Measurements from ENCODE around the gene UVRAG.
"Not testable (repeated sequence)": the region's sequence is repeated elsewhere in the genome, so short reads cannot be mapped to it uniquely, and the experiment has no call there.

The UVRAG gene

GRCh38 chr11:75921808-75922207 lies 106.8 kb downstream of the UVRAG start:
- no peak for DNase-seq (ENCODE audit: low read depth)

- peak; percentile 29 for DNase-seq (ENCODE audit: low read depth)
These were observed 110.2 kb downstream of the UVRAG start for GRCh38 chr11:75924966-75925784.

DNA sequence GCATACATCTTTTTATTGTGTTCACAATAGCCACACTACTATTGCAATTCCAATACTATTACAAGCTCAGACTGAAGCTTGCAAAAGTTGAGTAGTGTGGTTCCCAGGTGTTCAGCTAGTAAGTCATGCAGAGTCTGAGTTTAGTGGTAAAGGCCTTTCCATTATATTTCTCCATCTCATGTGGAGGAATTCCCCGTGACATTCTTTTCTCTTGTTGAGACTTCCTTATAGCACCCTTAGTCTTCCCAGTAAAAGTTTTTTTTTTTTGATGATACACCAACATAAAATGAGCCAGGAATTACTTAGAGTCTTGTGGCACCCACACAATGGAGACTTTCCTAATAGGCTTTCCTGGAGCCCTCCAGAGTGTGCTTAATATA lies 110.8 kb downstream of the UVRAG start:
- DNase-seq (ENCODE audit: low read depth): no peak

DNA sequence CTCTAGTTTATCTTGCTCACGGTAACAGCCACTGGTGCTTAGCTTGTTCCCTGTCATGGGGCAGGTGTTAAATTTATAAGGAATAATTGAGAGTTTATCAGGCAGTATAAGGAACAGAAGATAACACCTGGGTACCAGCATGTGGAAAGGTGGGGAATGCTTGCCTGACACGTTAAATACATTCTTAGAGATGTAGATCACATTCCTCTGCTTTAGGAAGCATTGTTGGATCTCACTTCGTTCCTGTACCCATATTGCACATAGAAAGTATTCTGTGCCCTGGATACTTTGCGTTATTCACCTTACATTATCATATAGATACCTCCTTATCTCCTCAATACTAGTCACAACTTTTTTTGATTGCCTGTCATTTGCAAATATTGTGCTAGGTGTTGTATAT lies 114.7 kb downstream of the UVRAG start:
- no peak for DNase-seq (ENCODE audit: low read depth)

DNA sequence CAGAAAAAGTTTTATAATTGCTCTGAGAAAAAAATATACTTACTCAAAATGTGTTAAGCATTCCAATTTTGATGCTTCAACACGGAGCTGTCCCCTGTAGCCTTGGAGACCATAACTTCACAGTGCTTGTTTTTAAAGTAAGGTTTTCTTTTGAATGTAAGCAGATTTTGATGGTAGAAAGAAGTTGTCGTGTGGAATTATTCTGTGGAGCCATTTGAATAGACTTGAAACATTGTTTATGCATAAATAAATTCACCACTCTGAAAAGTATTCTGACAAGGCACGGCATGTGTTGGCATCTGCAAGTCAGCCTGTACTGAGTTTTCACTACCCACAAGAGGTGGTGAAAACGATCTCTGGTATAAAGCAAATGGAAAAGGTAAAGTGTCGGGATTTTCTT lies 115.5 kb downstream of the UVRAG start:
- DNase-seq (ENCODE audit: low read depth): no peak

GRCh38 chr11:75931124-75931523 lies 116.1 kb downstream of the UVRAG start:
- no peak for DNase-seq (ENCODE audit: low read depth)

DNA sequence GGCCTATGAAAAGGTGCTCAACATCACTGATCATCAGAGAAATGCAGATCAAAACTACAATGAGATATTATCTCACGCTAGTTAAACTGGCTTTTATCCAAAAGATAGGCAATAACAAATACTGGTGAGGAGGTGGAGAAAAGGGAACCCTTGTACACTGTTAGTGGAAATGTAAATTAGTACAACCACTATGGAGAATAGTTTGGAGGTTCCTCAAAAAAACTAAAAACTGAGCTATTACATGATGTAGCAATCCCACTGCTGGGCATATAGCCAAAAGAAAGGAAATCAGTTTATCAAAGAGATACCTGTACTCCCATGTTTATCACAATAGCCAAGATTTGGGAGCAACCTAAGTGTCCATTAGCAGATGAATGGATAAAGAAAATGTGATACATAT lies 118.7 kb downstream of the UVRAG start:
- DNase-seq (ENCODE audit: low read depth): not testable (repeated sequence)

DNA sequence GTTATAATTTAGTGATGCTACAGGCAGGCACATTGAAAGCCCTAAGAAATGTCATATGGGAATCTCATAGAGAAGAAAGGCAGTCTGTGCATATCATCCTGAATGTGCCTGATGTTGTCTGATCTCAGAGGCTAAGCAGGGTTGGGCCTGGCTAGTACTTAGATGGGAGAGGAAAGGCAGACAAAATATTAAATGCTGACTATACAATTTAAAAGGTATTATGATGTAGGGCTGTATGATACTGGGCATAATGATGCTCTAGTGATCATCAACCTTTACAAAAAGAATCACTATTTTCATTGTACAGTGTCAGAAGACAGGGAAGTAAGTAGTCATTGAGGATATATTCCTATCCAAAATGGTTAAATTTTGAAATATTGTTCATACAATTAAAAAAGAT lies 119.8 kb downstream of the UVRAG start:
- DNase-seq (ENCODE audit: low read depth): no peak

DNA sequence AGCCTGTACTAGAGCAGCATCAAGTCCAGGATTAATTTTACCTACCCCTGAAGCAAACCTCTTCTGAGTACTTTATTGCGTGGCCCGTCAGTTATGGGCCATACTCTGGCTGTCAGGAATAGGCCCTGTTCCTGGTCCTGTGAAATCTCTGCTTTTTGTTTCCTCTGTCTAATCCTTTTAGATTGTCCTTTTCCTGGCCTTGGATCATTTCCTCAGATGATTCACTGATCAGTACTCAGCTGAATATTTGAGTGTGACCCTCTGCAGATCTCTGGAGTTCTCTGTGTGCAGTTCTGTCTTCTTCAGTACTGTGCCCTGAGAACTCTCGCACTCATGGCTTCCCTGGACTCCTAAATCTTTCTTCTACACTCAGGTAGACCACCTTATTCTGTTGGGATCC lies 123.5 kb downstream of the UVRAG start:
- peak; percentile 23 for DNase-seq (ENCODE audit: low read depth)

DNA sequence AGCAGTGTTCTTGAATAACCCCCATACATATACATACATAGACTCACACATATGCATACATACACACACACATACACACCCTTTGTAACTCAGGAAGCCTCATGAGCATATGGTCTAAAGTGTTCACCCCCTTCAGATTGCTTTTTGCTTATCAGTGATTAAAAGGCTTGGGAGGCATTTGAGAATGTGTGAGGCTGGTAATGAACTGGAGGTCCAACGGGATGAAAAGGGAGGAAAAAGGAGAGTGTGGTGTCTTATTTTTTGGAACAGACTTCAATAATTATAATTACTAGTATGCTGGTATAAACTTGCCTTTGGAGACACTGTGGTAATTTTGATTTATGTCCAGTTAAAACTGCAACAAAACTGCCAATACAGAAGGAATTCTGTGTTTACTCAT lies 124.5 kb downstream of the UVRAG start:
- no peak for DNase-seq (ENCODE audit: low read depth)

GRCh38 chr11:75939992-75940391 lies 125.0 kb downstream of the UVRAG start:
- no peak for DNase-seq (ENCODE audit: low read depth)

GRCh38 chr11:75940911-75941310 lies 125.9 kb downstream of the UVRAG start:
- no peak for DNase-seq (ENCODE audit: low read depth)

DNA sequence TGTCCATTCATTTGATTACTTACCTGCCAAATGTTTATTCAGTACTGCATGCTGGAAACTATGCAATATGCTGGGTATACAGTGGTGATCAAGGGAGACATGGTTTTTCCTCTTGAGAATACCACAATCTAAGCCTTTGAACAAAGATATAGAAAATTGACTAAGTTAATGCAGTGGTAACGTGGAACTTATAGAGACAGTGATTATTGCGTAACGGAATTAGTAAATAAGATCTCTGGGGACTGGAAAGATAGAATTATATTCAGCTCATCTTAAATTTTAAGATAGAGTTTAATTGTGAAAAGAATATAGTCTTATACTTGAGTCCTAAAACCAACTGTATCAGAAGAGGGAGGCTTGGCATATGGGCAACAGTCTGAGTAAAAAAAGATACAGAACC lies 129.5 kb downstream of the UVRAG start:
- DNase-seq (ENCODE audit: low read depth): no peak

DNA sequence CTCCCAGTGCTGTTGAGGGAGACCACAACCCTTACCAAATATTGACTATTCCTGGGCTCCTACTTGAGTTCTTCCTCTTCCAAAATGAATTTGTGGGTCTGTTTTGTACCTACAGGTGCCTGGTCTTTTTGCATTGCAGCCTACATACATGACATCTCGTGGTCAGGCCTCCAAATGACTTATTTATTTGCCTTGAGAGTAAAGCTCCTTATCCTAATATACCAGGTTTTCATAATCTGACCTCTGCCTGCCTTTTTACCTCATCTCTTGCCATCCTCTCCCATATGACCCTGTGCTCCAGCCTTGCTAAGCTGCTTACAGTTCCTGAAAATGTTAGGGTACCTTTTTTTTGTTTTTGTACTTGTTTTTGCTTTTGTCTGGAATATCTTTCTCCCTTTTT lies 130.4 kb downstream of the UVRAG start:
- DNase-seq (ENCODE audit: low read depth): no peak

DNA sequence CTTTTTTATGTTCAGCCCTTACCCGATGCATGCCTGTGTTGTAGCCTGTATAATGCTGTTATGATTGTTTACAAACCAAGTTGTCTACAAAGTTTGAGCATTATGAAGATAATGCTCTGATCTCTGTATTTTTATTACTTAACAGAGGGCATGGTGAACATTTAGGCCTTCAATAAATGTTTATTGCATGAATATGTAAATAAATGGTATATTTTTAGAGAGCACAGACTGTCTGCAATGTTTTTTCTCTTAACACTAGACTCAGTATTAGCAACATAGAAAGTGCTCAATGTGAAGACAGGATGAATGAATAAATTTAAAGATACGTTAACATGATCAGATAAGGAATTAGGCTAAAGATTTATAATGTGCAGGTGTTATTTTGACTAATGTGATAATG lies 130.9 kb downstream of the UVRAG start:
- DNase-seq (ENCODE audit: low read depth): no peak

- DNase-seq (ENCODE audit: low read depth): no peak
These were observed 131.8 kb downstream of the UVRAG start for GRCh38 chr11:75946531-75947530.

DNA sequence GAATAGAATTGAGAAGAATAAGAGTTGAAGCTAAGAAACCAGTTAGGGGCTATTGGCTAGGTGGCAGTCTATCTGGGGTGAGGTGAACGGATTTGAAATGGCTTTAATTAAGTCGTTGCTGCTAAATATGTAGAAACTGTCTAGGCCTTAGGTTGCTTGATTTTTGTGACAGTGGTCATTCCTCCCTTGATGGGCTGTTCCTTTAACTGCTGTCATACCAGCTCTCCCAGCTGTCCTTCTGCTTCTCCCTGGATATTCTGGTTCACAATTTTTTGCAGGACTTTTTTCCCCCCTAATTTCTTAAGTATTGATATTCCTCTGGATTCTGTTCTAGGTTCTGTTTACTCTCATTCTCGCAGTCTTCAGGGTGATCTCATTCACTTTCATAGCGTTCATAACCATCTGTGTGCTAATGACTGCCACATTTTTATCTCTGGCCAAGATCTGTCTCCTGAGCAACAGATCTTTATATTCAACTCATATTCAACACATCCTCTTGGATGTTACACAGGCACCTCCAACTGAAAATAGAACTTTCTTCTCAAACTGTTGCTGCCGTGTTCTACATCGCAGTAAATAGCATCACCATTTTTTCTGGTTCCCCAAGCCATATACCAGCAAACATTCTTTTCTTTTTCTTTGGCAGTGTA lies 134.1 kb downstream of the UVRAG start:
- no peak for DNase-seq (ENCODE audit: low read depth)

DNA sequence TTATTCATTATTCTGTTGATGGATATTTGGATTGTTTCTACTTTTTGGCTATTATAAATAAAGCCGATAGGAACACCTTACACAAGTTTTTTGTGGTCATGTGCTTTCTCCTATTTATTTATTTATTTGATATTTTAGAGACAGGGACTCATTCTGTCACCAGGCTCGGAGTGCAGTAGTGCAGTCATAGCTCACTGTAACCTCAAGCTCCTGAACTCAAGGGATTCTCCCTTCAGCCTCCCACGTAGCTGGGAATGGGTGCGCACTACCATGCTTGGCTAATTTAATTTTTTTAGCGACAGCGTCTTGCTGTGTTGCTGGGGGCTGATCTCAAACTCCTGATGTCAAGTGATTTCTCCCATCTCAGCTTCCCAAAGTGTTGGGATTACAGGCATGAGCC lies 135.1 kb downstream of the UVRAG start:
- no peak for DNase-seq (ENCODE audit: low read depth)

- no peak for DNase-seq (ENCODE audit: low read depth)
These were observed 139.0 kb downstream of the UVRAG start for GRCh38 chr11:75954039-75954438.

GRCh38 chr11:75955443-75955842 lies 140.4 kb downstream of the UVRAG start:
- no peak for DNase-seq (ENCODE audit: low read depth)

GRCh38 chr11:75959540-75959939 lies 144.5 kb downstream of the UVRAG start:
- no peak for DNase-seq (ENCODE audit: low read depth)

- DNase-seq (ENCODE audit: low read depth): no peak
These were observed 149.1 kb downstream of the UVRAG start for GRCh38 chr11:75964071-75964470.

Data from stromal cell of bone marrow (primary cell).